BLaER1 (cell line): Measurements from ENCODE around the gene EMID1.

ENCODE experiments used
- H3K27ac ChIP-seq: shearing (Covaris generic); formaldehyde crosslinking; 2 replicates; pipeline ENCODE4 v1.8.1; 2022
- H3K27me3 ChIP-seq: shearing (Covaris generic); formaldehyde crosslinking; 2 replicates; pipeline ENCODE4 v1.8.1; 2022
- H3K36me3 ChIP-seq: shearing (Covaris generic); formaldehyde crosslinking; 2 replicates; pipeline ENCODE4 v1.8.1; 2022
- H3K4me1 ChIP-seq: shearing (Covaris generic); formaldehyde crosslinking; 2 replicates; pipeline ENCODE4 v1.8.1; 2022
- H3K4me2 ChIP-seq: shearing (Covaris generic); formaldehyde crosslinking; 2 replicates; pipeline ENCODE4 v1.8.1; 2022
- H3K4me3 ChIP-seq: shearing (Covaris generic); formaldehyde crosslinking; 2 replicates; pipeline ENCODE4 v1.8.1; 2022
- H3K9ac ChIP-seq: shearing (Covaris generic); formaldehyde crosslinking; 2 replicates; pipeline ENCODE4 v1.8.1; 2022
- H3K9me3 ChIP-seq: shearing (Covaris generic); formaldehyde crosslinking; 2 replicates; pipeline ENCODE4 v1.8.1; 2022
- H4K20me1 ChIP-seq: shearing (Covaris generic); formaldehyde crosslinking; 2 replicates; pipeline ENCODE4 v1.8.1; 2022
- Cebpa-rat ChIP-seq: shearing (Covaris generic); IDR thresholded peaks from 2 replicates; pipeline ENCODE4 v1.8.1; 2022

EMID1 gene

GRCh38 chr22:29259253-29259899, 53.7 kb downstream of the EMID1 start:
- Histone ChIP-seq H3K9me3 (no peaks in the 10 kb centered on the region), H3K27ac (no peak overlapping the region), H3K27me3 (no peaks in the 10 kb centered on the region), H3K4me2 (no peak overlapping the region), H4K20me1 (peaks cover 45% of the 10 kb centered on the region), H3K4me3 (no peak overlapping the region), H3K4me1 (peaks cover 32% of the 10 kb centered on the region), H3K9ac (no peak overlapping the region), H3K36me3 (peaks cover 29% of the 10 kb centered on the region)
- no peak for TF ChIP-seq Cebpa-rat

- TF ChIP-seq Cebpa-rat: no peak
- H3K4me2 ChIP-seq: no peak overlapping the region
- H3K4me3 ChIP-seq: no peak overlapping the region
- H3K27ac ChIP-seq: no peak overlapping the region
- peaks cover 32% of the 10 kb centered on the region for H3K4me1 ChIP-seq
- H4K20me1 ChIP-seq: peaks cover 47% of the 10 kb centered on the region
- no peak overlapping the region for H3K9ac ChIP-seq
- peaks cover 36% of the 10 kb centered on the region for H3K36me3 ChIP-seq
- no peaks in the 10 kb centered on the region for H3K27me3 ChIP-seq
- no peaks in the 10 kb centered on the region for H3K9me3 ChIP-seq
Measured at GRCh38 chr22:29260031-29260560, 54.4 kb downstream of the EMID1 start.

GRCh38 chr22:29260601-29261315, 55.1 kb downstream of the EMID1 start:
- Histone ChIP-seq H3K4me1 (peaks cover 39% of the 10 kb centered on the region), H3K4me3 (no peak overlapping the region), H3K9me3 (no peaks in the 10 kb centered on the region), H3K36me3 (peaks cover 43% of the 10 kb centered on the region), H3K27me3 (no peaks in the 10 kb centered on the region), H3K27ac (no peak overlapping the region), H4K20me1 (peaks cover 47% of the 10 kb centered on the region), H3K9ac (no peak overlapping the region), H3K4me2 (no peak overlapping the region)
- no peak for TF ChIP-seq Cebpa-rat

GRCh38 chr22:29263791-29264276, 58.1 kb downstream of the EMID1 start:
- H3K9me3 ChIP-seq: no peaks in the 10 kb centered on the region
- H3K36me3 ChIP-seq: peaks cover 46% of the 10 kb centered on the region
- H3K9ac ChIP-seq: peak overlapping the region; percentile 42
- no peak overlapping the region for H3K4me3 ChIP-seq
- H3K27me3 ChIP-seq: no peaks in the 10 kb centered on the region
- H4K20me1 ChIP-seq: peaks cover 52% of the 10 kb centered on the region
- peaks cover 54% of the 10 kb centered on the region for H3K4me1 ChIP-seq
- peak overlapping the region; percentile 73 for H3K4me2 ChIP-seq
- H3K27ac ChIP-seq: 0 out of 2 replicates have a peak overlapping the region, but pooled peaks have one; percentile 34
- TF ChIP-seq Cebpa-rat: no peak

- no peaks in the 10 kb centered on the region for H3K9me3 ChIP-seq
- H4K20me1 ChIP-seq: peaks cover 60% of the 10 kb centered on the region
- H3K27me3 ChIP-seq: no peaks in the 10 kb centered on the region
- peaks cover 42% of the 10 kb centered on the region for H3K36me3 ChIP-seq
- H3K4me3 ChIP-seq: no peak overlapping the region
- H3K4me2 ChIP-seq: peak overlapping the region; percentile 99
- TF ChIP-seq Cebpa-rat: no peak
- no peak overlapping the region for H3K27ac ChIP-seq
- no peak overlapping the region; the same call in 1 of the 2 replicates for H3K9ac ChIP-seq
- peaks cover 61% of the 10 kb centered on the region for H3K4me1 ChIP-seq
Measured at GRCh38 chr22:29265305-29265704, 59.6 kb downstream of the EMID1 start.

- no peak overlapping the region; the same call in 1 of the 2 replicates for H3K9ac ChIP-seq
- no peak overlapping the region for H3K27ac ChIP-seq
- peaks cover 43% of the 10 kb centered on the region for H3K36me3 ChIP-seq
- peak overlapping the region; percentile 99 for H3K4me2 ChIP-seq
- H3K4me1 ChIP-seq: peaks cover 63% of the 10 kb centered on the region
- H3K27me3 ChIP-seq: no peaks in the 10 kb centered on the region
- H4K20me1 ChIP-seq: peaks cover 60% of the 10 kb centered on the region
- no peak for TF ChIP-seq Cebpa-rat
- H3K4me3 ChIP-seq: no peak overlapping the region
- no peaks in the 10 kb centered on the region for H3K9me3 ChIP-seq
Measured at GRCh38 chr22:29265929-29266328, 60.2 kb downstream of the EMID1 start.

- Histone ChIP-seq H3K36me3 (peaks cover 52% of the 10 kb centered on the region), H3K9me3 (no peaks in the 10 kb centered on the region), H3K4me2 (peak overlapping the region; percentile 99), H3K9ac (peak overlapping the region; percentile 100), H3K4me1 (peaks cover 72% of the 10 kb centered on the region), H3K4me3 (peak overlapping the region; percentile 87), H4K20me1 (peaks cover 60% of the 10 kb centered on the region), H3K27ac (peak overlapping the region; percentile 100), H3K27me3 (no peaks in the 10 kb centered on the region)
- no peak for TF ChIP-seq Cebpa-rat
Measured at GRCh38 chr22:29266564-29267461, 61.1 kb downstream of the EMID1 start.

- Histone ChIP-seq H3K9ac (peak overlapping the region; percentile 100), H3K27me3 (no peaks in the 10 kb centered on the region), H3K4me1 (peaks cover 78% of the 10 kb centered on the region), H3K36me3 (peaks cover 58% of the 10 kb centered on the region), H3K4me2 (peak overlapping the region; percentile 99), H3K27ac (peak overlapping the region; percentile 100), H3K9me3 (no peaks in the 10 kb centered on the region), H4K20me1 (peaks cover 62% of the 10 kb centered on the region), H3K4me3 (peak overlapping the region; percentile 87)
- TF ChIP-seq Cebpa-rat: no peak
Measured at GRCh38 chr22:29267462-29267857, 61.8 kb downstream of the EMID1 start.

GRCh38 chr22:29267858-29268510, 62.3 kb downstream of the EMID1 start, which contains the start of the genes EWSR1 and RHBDD3:
TSS of gene EWSR1 (plus strand) at chr22:29268268. CDS start at chr22:29268337, 69 bp downstream.
TSS of gene RHBDD3 (minus strand) at chr22:29267981. CDS start at chr22:29265626, 2,355 bp downstream.
- H3K4me2 ChIP-seq: peak within 1 kb of the TSS; percentile 99
- peaks cover 78% of the 10 kb centered on the region for H3K4me1 ChIP-seq
- no peak for TF ChIP-seq Cebpa-rat
- no peaks in the 10 kb centered on the region for H3K27me3 ChIP-seq
- peak within 1 kb of the TSS; percentile 87 for H3K4me3 ChIP-seq
- H3K36me3 ChIP-seq: peaks cover 64% of the 10 kb centered on the region
- peaks cover 62% of the 10 kb centered on the region for H4K20me1 ChIP-seq
- peak within 1 kb of the TSS; percentile 100 for H3K9ac ChIP-seq
- H3K9me3 ChIP-seq: no peaks in the 10 kb centered on the region
- H3K27ac ChIP-seq: peak within 1 kb of the TSS; percentile 100
